CD14-positive monocyte (primary cell): ENCODE measurements around the gene CTCFL. TPM values are rescaled to one million over a fixed set of nuclear protein-coding genes. Genes with fewer than 3 reads are reported as not detected.

Experiments
- DNase-seq, 3 donors: peaks; one replicate each; pipeline ENCODE4 v3.0.0-alpha.2; 2011 to 2022
- H2AFZ ChIP-seq: 2 replicates; pipeline ENCODE4 v1.6.0; 2012; ENCODE audit warnings: mild to moderate bottlenecking, low read depth, low read length, inconsistent platforms; ENCODE audit not compliant: insufficient read depth, poor library complexity, severe bottlenecking
- H3K27ac ChIP-seq, 2 donors: 1 replicate in 1 of 2; 2 replicates in 1 of 2; pipeline ENCODE4 v1.5.1; 2012 to 2013; ENCODE audit warnings: low read length in 2 of 2, control low read depth in 1 of 2, inconsistent platforms in 1 of 2, low read depth in 1 of 2, mild to moderate bottlenecking in 1 of 2
- H3K27me3 ChIP-seq, 2 donors: one replicate each; pipeline versions ENCODE4 v1.6.0 to v1.6.1; 2011 to 2013; ENCODE audit warnings: low read length in 2 of 2; ENCODE audit not compliant: control insufficient read depth in 2 of 2, insufficient read depth in 2 of 2
- H3K36me3 ChIP-seq, 2 donors: replicated peaks in 1 of 2; 1 replicate in 1 of 2; 2 replicates in 1 of 2; pipeline versions ENCODE4 v1.5.1 to v1.6.1; 2012 to 2013; ENCODE audit warnings: low read length in 2 of 2, control low read depth in 1 of 2, inconsistent platforms in 1 of 2, mild to moderate bottlenecking in 1 of 2; ENCODE audit not compliant: insufficient read depth in 2 of 2, control insufficient read depth in 1 of 2
- H3K4me1 ChIP-seq, 2 donors: 1 replicate in 1 of 2; 2 replicates in 1 of 2; pipeline versions ENCODE4 v1.5.1 to v1.6.1; 2012 to 2013; ENCODE audit warnings: low read length in 2 of 2, control low read depth in 1 of 2, inconsistent platforms in 1 of 2, mild to moderate bottlenecking in 1 of 2, moderate library complexity in 1 of 2; ENCODE audit not compliant: insufficient read depth in 2 of 2, control insufficient read depth in 1 of 2
- H3K4me2 ChIP-seq: replicated peaks from 2 replicates; pipeline ENCODE3; 2012; ENCODE audit warnings: low read length, moderate library complexity, mild to moderate bottlenecking; ENCODE audit not compliant: poor library complexity, severe bottlenecking; ENCODE audit errors: extremely low read depth
- H3K4me3 ChIP-seq, 3 experiments: fragments of 200-600 bp in 1 of 3; sonication (generic) in 1 of 3; replicated peaks in 1 of 3; 1 replicate in 2 of 3; 2 replicates in 1 of 3; pipeline ENCODE4 v1.5.1; 2011 to 2013; ENCODE audit warnings: low read length in 3 of 3, mild to moderate bottlenecking in 3 of 3, control low read depth in 2 of 3, low read depth in 2 of 3, inconsistent platforms in 1 of 3, moderate library complexity in 1 of 3
- H3K79me2 ChIP-seq: 2 replicates; pipeline ENCODE4 v1.6.0; 2012; ENCODE audit warnings: mild to moderate bottlenecking, control low read depth, inconsistent platforms, low read length, moderate library complexity; ENCODE audit not compliant: insufficient read depth
- H3K9ac ChIP-seq: 2 replicates; pipeline ENCODE4 v1.6.0; 2017; ENCODE audit warnings: low read length, mild to moderate bottlenecking; ENCODE audit not compliant: insufficient read depth, poor library complexity, severe bottlenecking
- H3K9me3 ChIP-seq, 2 donors: replicated peaks in 1 of 2; 1 replicate in 1 of 2; 2 replicates in 1 of 2; pipeline versions ENCODE4 v1.5.1 to v1.6.1; 2012 to 2013; ENCODE audit warnings: low read length in 2 of 2, control low read depth in 1 of 2; ENCODE audit not compliant: control insufficient read depth in 1 of 2, insufficient read depth in 1 of 2
- H4K20me1 ChIP-seq: 2 replicates; pipeline ENCODE4 v1.6.0; 2012; ENCODE audit warnings: mild to moderate bottlenecking, low read length, control low read depth, moderate library complexity; ENCODE audit not compliant: insufficient read depth
- H3K27ac Mint-ChIP-seq, 7 donors: one replicate each; pipeline ENCODE4 v1.8.0; 2020; ENCODE audit warnings: mild to moderate bottlenecking in 7 of 7, mixed read lengths in 7 of 7, moderate library complexity in 6 of 7, inconsistent platforms in 2 of 7
- H3K27me3 Mint-ChIP-seq, 3 donors: one replicate each; pipeline ENCODE4 v1.8.0; 2021 to 2022; ENCODE audit warnings: low read depth in 3 of 3, mild to moderate bottlenecking in 3 of 3, mixed read lengths in 3 of 3, moderate library complexity in 3 of 3, inconsistent platforms in 1 of 3
- H3K36me3 Mint-ChIP-seq, 2 donors: one replicate each; pipeline ENCODE4 v1.8.0; 2020; ENCODE audit warnings: mixed read lengths in 2 of 2, inconsistent platforms in 1 of 2, mild to moderate bottlenecking in 1 of 2
- H3K4me1 Mint-ChIP-seq: one replicate; pipeline ENCODE4 v1.8.0; 2020; ENCODE audit warnings: mild to moderate bottlenecking, mixed read lengths
- H3K4me3 Mint-ChIP-seq, 2 donors: one replicate each; pipeline ENCODE4 v1.8.0; 2020; ENCODE audit warnings: mild to moderate bottlenecking in 2 of 2, mixed read lengths in 2 of 2, moderate library complexity in 1 of 2
- H3K9me3 Mint-ChIP-seq, 7 donors: one replicate each; pipeline ENCODE4 v1.8.0; 2020 to 2022; ENCODE audit warnings: mixed read lengths in 7 of 7, mild to moderate bottlenecking in 6 of 7, moderate library complexity in 6 of 7, inconsistent platforms in 2 of 7
- CTCF ChIP-seq: fragments of 200-600 bp; IDR thresholded peaks from one replicate; pipeline ENCODE4 v1.8.0; 2022; ENCODE audit warnings: antibody characterized with exemption, mild to moderate bottlenecking
- WGBS: methylation state at CpG from one replicate; pipeline ENCODE4 v1.1.5; 2013; ENCODE audit warnings: missing lambda C conversion rate; ENCODE audit not compliant: insufficient coverage; 5-methylcytosine and 5-hydroxymethylcytosine counted together
- intact Hi-C, 2 donors: fragments of 100-400 bp; cut with micrococcal nuclease; formaldehyde crosslinking; loops; one replicate each; pipeline versions ENCODE4 v1.15.0 to v1.15.1; 2023
- polyA plus RNA-seq, 3 donors: library from polyadenylated mRNA; depleted of rRNA in 1 of 3; unstranded in 2 of 3; stranded (reverse) in 1 of 3; fragments of 300-500 nt in 2 of 3; fragments of >200 nt in 1 of 3; fragmentation: Illumina TruSeq in 2 of 3; gene quantifications; 1 replicate in 2 of 3; 2 replicates in 1 of 3; pipeline ENCODE4 v1.2.3, GENCODE V29; 2012 to 2021

The CTCFL gene
- polyA plus RNA-seq, 3 donors, result not detected

DNA sequence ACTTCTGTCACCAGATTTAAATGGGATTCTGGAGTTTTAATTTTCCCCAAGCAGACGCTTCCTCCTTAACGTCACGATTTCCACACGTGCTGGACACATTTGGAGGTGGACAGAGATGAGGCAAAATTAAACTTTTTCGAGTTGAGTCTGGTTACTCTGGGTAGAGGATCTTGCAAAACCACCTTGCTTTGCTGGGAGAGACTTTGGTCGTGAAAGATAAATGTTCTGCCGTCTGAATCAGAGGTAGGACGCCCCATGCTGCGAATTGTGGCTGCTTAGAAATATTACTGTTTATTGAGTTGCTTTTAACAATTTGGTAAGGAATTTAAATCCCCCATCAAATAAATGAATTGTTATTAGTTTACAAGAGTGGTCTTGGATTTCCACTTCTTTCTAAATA is 46.8 kb downstream of the CTCFL start:
- no peaks in the 10 kb centered on the region for H3K79me2 ChIP-seq
- Mint-ChIP-seq H3K27ac (no peak overlapping the region), H3K4me1 (peaks cover 76% of the 10 kb centered on the region), H3K4me3 (peak overlapping the region in 1 of 2 donors; percentile 4), H3K9me3 (peaks cover 0 to 7% (median 0%) of the 10 kb centered on the region in 7 donors), H3K27me3 (peaks cover 9 to 23% (median 11%) of the 10 kb centered on the region in 3 donors), H3K36me3 (peaks cover 0 to 4% of the 10 kb centered on the region in 2 donors)
- no peak overlapping the region for H3K27ac ChIP-seq
- TF ChIP-seq CTCF, result no peak
- peaks cover 80% of the 10 kb centered on the region in 2 donors for H3K4me1 ChIP-seq
- 13% methylated on average over 2 of the region's 9 CpGs for WGBS
- no peak overlapping the region for H3K4me3 ChIP-seq
- H2AFZ ChIP-seq, result no peak overlapping the region
- H3K4me2 ChIP-seq, result no peak overlapping the region
- H3K9ac ChIP-seq, result no peak overlapping the region
- DNase-seq, result no peak
- no peaks in the 10 kb centered on the region for H3K27me3 ChIP-seq
- no peaks in the 10 kb centered on the region for H4K20me1 ChIP-seq
- no peaks in the 10 kb centered on the region for H3K9me3 ChIP-seq
- no peaks in the 10 kb centered on the region for H3K36me3 ChIP-seq
- intact Hi-C loops, result loop anchor here in 1 of 2 donors (10.0 kb wide), 1 partner anchor 83 kb away; the partner anchor contains the start of gene RBM38

DNA sequence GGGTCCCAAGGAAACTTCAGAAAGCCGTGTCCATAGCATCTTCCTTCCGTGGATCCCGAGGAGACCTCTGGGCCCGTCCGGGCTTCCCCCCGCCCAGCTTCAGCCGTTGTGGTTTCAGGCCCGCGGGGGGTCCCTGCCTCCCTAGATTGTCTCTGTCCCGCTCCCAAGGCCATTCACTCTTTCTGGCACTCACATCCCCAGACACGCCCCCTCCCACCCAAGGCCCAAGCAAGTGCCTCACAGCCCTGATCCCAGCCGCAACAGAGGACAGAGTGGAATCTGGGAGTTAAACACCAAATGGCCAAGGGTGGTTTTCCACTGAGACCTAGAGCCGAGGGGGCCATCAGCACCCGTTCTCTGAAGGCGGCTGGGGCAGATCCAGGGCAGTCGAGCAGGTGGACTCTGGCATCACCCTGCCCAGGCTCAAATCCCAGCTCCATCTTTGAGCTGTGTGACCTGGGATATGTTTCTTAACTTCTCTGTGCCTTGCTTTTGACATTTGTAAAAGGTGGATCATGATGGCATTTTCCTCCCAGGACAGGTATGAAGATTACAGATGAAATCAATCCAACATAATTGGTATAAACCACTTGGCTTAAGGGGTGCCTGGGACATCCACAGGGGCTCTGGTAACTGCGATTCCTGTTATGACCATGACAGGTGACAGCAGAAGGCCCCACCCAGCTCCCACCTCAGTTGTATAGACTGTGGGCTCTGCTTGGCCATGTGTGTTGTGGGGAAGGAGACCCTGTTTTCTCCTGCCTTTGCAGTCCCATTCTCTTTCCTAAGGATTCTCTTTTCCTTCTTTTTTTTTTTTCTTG is 48.1 kb downstream of the CTCFL start:
- Mint-ChIP-seq H3K27me3 (peaks cover 9 to 21% (median 11%) of the 10 kb centered on the region in 3 donors), H3K9me3 (peaks cover 0 to 7% (median 2%) of the 10 kb centered on the region in 7 donors), H3K4me3 (peak overlapping the region in 1 of 2 donors; percentile 55), H3K27ac (peak overlapping the region in 2 of 7 donors; percentile 24 to 31), H3K4me1 (peaks cover 79% of the 10 kb centered on the region), H3K36me3 (peaks cover 0 to 4% of the 10 kb centered on the region in 2 donors)
- Histone ChIP-seq H4K20me1 (no peaks in the 10 kb centered on the region), H2AFZ (no peak overlapping the region), H3K4me3 (no peak overlapping the region), H3K36me3 (no peaks in the 10 kb centered on the region), H3K9ac (no peak overlapping the region), H3K79me2 (no peaks in the 10 kb centered on the region), H3K4me2 (no peak overlapping the region), H3K27ac (no peak overlapping the region), H3K9me3 (no peaks in the 10 kb centered on the region), H3K4me1 (peaks cover 82% of the 10 kb centered on the region in 2 donors), H3K27me3 (no peaks in the 10 kb centered on the region)
- no peak for TF ChIP-seq CTCF
- WGBS, result 38% methylated on average over 15 of the region's 17 CpGs
- intact Hi-C loops, result loop anchor here in 1 of 2 donors (10.0 kb wide), 1 partner anchor 82 kb away; the partner anchor contains the start of gene RBM38
- DNase-seq, result no peak
